ENCODE measurements around the gene SLC8A1. TPM values are rescaled to one million over a fixed set of nuclear protein-coding genes. Genes with fewer than 3 reads are reported as not detected.

Gene SLC8A1
- total and polyA plus RNA-seq, 2 of the 13 experiments (the other 11 are each of a cell fraction or from before 2014, with no cell fraction given), result not detected

DNA sequence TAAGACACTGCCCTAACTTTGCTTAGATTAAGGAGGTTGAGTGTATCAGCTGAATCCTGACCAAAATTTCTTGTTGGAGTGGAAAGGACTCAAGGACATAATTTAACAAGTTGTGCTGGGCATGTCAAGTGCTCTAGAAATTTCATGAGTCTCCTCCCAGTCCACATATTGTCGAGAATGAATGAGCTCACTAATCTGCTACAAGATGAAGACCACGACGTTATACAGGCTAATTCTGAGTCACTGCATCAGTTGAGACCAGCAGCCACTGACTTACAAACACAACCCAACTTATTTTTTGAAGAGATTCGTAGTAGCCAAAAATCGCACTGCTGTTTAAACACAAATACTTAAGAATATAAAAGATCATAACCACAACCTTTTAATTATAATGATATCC, 28.7 kb upstream of the SLC8A1 start:
- no TSS peak for BruUV-seq (replicated peaks)
- H3K27me3 ChIP-seq (ENCODE audit: control insufficient read depth in 1 of 2, insufficient read depth in 2 of 2, low read length in 2 of 2), result no peaks in the 10 kb centered on the region
- TF ChIP-seq MATR3 (CRISPR knock-in tag; IDR thresholded peaks at IDR 0.05) (no peak), ZNF567 (CRISPR knock-in tag; IDR thresholded peaks at IDR 0.05; ENCODE audit: borderline replicate concordance) (no peak), SMC3 (IDR thresholded peaks at IDR 0.05; ENCODE audit: low read length) (no peak), JUNB (CRISPR knock-in tag; IDR thresholded peaks at IDR 0.05; ENCODE audit: borderline replicate concordance) (no peak), CHD2 (IDR thresholded peaks at IDR 0.05; ENCODE audit: low read depth, low read length) (no peak), SRSF9 (IDR thresholded peaks at IDR 0.05; ENCODE audit: borderline replicate concordance, insufficient read depth, low read depth, low read length, poor library complexity, severe bottlenecking) (no peak)
- TF ChIP-seq, protein P1, sequence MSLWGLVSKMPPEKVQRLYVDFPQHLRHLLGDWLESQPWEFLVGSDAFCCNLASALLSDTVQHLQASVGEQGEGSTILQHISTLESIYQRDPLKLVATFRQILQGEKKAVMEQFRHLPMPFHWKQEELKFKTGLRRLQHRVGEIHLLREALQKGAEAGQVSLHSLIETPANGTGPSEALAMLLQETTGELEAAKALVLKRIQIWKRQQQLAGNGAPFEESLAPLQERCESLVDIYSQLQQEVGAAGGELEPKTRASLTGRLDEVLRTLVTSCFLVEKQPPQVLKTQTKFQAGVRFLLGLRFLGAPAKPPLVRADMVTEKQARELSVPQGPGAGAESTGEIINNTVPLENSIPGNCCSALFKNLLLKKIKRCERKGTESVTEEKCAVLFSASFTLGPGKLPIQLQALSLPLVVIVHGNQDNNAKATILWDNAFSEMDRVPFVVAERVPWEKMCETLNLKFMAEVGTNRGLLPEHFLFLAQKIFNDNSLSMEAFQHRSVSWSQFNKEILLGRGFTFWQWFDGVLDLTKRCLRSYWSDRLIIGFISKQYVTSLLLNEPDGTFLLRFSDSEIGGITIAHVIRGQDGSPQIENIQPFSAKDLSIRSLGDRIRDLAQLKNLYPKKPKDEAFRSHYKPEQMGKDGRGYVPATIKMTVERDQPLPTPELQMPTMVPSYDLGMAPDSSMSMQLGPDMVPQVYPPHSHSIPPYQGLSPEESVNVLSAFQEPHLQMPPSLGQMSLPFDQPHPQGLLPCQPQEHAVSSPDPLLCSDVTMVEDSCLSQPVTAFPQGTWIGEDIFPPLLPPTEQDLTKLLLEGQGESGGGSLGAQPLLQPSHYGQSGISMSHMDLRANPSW (CRISPR knock-in tag; IDR thresholded peaks at IDR 0.05; ENCODE audit: borderline replicate concordance), result no peak
- FAIRE-seq (no peak), DNase-seq (ENCODE audit: low spot score) (no peak), ATAC-seq (no peak)
- no peaks in the 10 kb centered on the region for H3K9me3 ChIP-seq (ENCODE audit: low read length)
- intact Hi-C loops (cut with micrococcal nuclease; ENCODE audit: unreplicated experiment) (no loop called here), in situ Hi-C loops (cut with HindIII; ENCODE audit: extremely low pct_ligation_motif_present, low pct_unique_long_range_greater_than_20kb) (no loop called here)
- 5% methylated on average over 5 of the region's 5 CpGs for WGBS (ENCODE audit: low lambda C conversion rate)
- no peak overlapping the region for H2AFZ ChIP-seq (ENCODE audit: low read length)
- CTCF ChIA-PET (ENCODE audit: low intra/inter-chr PET ratio, low total read pairs), result no interaction called here
- no peaks in the 10 kb centered on the region for H4K20me1 ChIP-seq (ENCODE audit: insufficient read depth, low read length)
- POLR2A ChIA-PET, result no interaction called here
- no peaks in the 10 kb centered on the region for H3K4me1 ChIP-seq (ENCODE audit: insufficient read depth, low read length)
- H3K79me2 ChIP-seq (ENCODE audit: insufficient read depth, low read length), result no peaks in the 10 kb centered on the region
- H3K27ac ChIP-seq (ENCODE audit: extremely low read length, insufficient read depth, low read length), result no peak overlapping the region
- no peak overlapping the region for H3K9ac ChIP-seq (ENCODE audit: insufficient read depth, low read depth, low read length)
- no peak overlapping the region for H3K4me2 ChIP-seq (ENCODE audit: low read depth, low read length)
- H3K36me3 ChIP-seq (replicated peaks in 1 of 2; ENCODE audit: control insufficient read depth in 1 of 2, insufficient read depth in 2 of 2, low read length in 2 of 2), result no peaks in the 10 kb centered on the region
- no peak overlapping the region for H3K4me3 ChIP-seq (replicated peaks in 1 of 3; ENCODE audit: insufficient read depth in 1 of 3, low read depth in 2 of 3, low read length in 3 of 3)
